Ovary (tissue), 9 donors: ENCODE data around the gene SLC3A2. TPM values are rescaled to one million over a fixed set of nuclear protein-coding genes. Genes with fewer than 3 reads are reported as not detected.

ENCODE experiments used
- DNase-seq, 5 donors: peaks; one replicate each; pipeline ENCODE4 v3.0.0-alpha.2; 2019 to 2020
- H3K27ac ChIP-seq, 2 donors: fragments of 200-600 bp; one replicate each; pipeline versions ENCODE4 v1.5.1 to v1.8.0; 2019 to 2022
- H3K27me3 ChIP-seq: fragments of 200-600 bp; one replicate; pipeline ENCODE4 v1.8.0; 2022
- H3K36me3 ChIP-seq: fragments of 200-600 bp; sonication (generic); one replicate; pipeline ENCODE4 v1.5.1; 2019
- H3K4me1 ChIP-seq: one replicate; pipeline ENCODE4 v1.8.1; 2013; ENCODE audit warnings: mild to moderate bottlenecking, moderate library complexity; ENCODE audit not compliant: insufficient read depth
- H3K4me3 ChIP-seq: fragments of 200-600 bp; sonication (generic); one replicate; pipeline ENCODE4 v1.5.1; 2017
- H3K9me3 ChIP-seq, 2 donors: fragments of 200-600 bp in 1 of 2; sonication (generic) in 1 of 2; one replicate each; pipeline versions ENCODE4 v1.5.1 to v1.8.1; 2013 to 2019; ENCODE audit warnings: mild to moderate bottlenecking in 1 of 2, moderate library complexity in 1 of 2
- EP300 ChIP-seq: sonication (generic); formaldehyde crosslinking; IDR thresholded peaks from one replicate; pipeline ENCODE4 v1.6.1; 2017; ENCODE audit warnings: antibody characterized with exemption
- POLR2A ChIP-seq: fragments of 450-650 bp; IDR thresholded peaks from one replicate; pipeline ENCODE4 v1.6.1; 2017; ENCODE audit warnings: antibody characterized with exemption, mild to moderate bottlenecking, moderate library complexity
- WGBS, 3 donors: extraction: QIAGEN DNeasy Blood & Tissue Kit in 1 of 3; methylation state at CpG; one replicate each; pipeline versions ENCODE4 v1.1.5 to v1.1.7; 2013 to 2017; 5-methylcytosine and 5-hydroxymethylcytosine counted together
- intact Hi-C, 4 donors: fragments of 100-400 bp; cut with DNase I; formaldehyde crosslinking; loops; one replicate each; pipeline versions ENCODE4 v1.11.0 to v1.15.1; 2022 to 2023
- polyA plus RNA-seq, 2 donors: library from polyadenylated mRNA; stranded (reverse); fragments of 200-250 nt in 1 of 2; fragments of 350-450 nt in 1 of 2; fragmentation: Illumina TruSeq in 1 of 2; extraction: RNeasy Lipid Tissue Mini Kit (QIAGEN cat#74804) in 1 of 2; gene quantifications; one replicate each; pipeline ENCODE4 v1.2.3, GENCODE V29; 2013 to 2014
- total RNA-seq, 7 donors: library from RNA; depleted of rRNA in 2 of 7; stranded (reverse); fragments of >200 nt in 2 of 7; fragmentation: NEBNext Ultra II Directional in 3 of 7; extraction: Animal tissue kit (Norgen Biotek cat#: 25700) in 3 of 7; gene quantifications; one replicate each; pipeline versions ENCODE4 v1.1.0 to v1.2.4, GENCODE V29; 2016 to 2023
- TF ChIP-seq, protein P1 (sequence below), 3 donors: fragments of 450-650 bp in 2 of 3; fragments of 200-600 bp in 1 of 3; IDR thresholded peaks; one replicate each; pipeline versions ENCODE4 v1.5.1 to v1.8.0; 2016 to 2022; ENCODE audit warnings: antibody characterized with exemption in 3 of 3, mild to moderate bottlenecking in 1 of 3
- donor health status: DM: no; HTN: no; CAD: no; lungs with moderate emphysema.
- donor health status: DM: no; HTN: no; CAD: no.
- donor health status: Bipolar disorder and iron deficiency.
- donor health status: DM: yes; HTN: yes; CAD: no.
- donor health status: DM: no; HTN: no; CAD: no.
- donor health status: DM: yes; HTN: yes; CAD: no.

SLC3A2 gene
- total and polyA plus RNA-seq, 9 donors = 69.0 to 430 (median 97.7) TPM

DNA sequence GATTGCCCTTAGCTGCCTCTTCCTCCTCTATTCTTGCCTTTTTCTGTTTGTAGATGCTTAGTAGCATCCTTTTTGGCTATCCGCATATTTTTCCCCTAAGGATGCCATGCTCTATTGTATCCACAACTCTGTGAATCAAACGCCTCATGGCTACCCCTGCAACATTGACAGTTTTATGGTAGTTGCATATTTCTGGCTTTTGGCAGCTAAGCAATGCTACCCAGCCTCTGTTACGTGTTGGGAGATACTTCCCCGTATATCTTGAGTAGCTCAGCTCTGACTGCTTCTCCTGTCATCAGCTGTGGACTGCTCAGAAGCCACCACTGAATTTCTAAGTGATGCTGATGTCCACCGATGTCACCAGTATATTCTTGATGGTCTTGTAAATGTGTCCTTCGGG is 15.1 kb upstream of the SLC3A2 start:
- no peak for TF ChIP-seq EP300
- TF ChIP-seq POLR2A = no peak
- TF ChIP-seq, protein P1, sequence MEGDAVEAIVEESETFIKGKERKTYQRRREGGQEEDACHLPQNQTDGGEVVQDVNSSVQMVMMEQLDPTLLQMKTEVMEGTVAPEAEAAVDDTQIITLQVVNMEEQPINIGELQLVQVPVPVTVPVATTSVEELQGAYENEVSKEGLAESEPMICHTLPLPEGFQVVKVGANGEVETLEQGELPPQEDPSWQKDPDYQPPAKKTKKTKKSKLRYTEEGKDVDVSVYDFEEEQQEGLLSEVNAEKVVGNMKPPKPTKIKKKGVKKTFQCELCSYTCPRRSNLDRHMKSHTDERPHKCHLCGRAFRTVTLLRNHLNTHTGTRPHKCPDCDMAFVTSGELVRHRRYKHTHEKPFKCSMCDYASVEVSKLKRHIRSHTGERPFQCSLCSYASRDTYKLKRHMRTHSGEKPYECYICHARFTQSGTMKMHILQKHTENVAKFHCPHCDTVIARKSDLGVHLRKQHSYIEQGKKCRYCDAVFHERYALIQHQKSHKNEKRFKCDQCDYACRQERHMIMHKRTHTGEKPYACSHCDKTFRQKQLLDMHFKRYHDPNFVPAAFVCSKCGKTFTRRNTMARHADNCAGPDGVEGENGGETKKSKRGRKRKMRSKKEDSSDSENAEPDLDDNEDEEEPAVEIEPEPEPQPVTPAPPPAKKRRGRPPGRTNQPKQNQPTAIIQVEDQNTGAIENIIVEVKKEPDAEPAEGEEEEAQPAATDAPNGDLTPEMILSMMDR (IDR thresholded peaks at IDR 0.05) = no peak
- no peak for DNase-seq
- 72 to 79% (median 73%) methylated on average over 6 of the region's 6 CpGs for WGBS, 3 donors
- H3K9me3 ChIP-seq = no peaks in the 10 kb centered on the region
- no peak overlapping the region for H3K4me3 ChIP-seq
- intact Hi-C loops = loop anchor here in 1 of 4 donors (10.0 kb wide), 1 partner anchor 481 kb away; no protein-coding TSS in a partner anchor
- H3K27me3 ChIP-seq = no peaks in the 10 kb centered on the region
- H3K27ac ChIP-seq = no peak overlapping the region
- no peaks in the 10 kb centered on the region for H3K4me1 ChIP-seq
- H3K36me3 ChIP-seq = no peaks in the 10 kb centered on the region

DNA sequence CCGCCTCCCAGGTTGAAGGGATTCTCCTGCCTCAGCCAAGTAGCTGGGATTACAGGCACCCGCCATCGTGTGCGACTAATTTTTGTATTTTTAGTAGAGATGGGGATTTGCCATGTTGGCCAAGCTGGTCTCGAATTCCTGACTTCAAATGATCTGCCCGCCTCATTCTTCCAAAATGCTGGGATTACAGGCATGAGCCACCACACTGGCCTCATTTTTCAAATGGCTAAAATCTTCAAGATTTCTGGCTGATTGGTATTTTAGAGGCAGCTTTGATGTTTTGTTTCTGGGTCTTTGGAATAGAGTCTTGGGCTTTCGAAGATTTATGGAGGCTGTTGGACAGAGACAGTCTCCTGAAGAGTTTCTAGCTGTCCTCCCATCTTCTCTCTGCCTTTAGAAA is 5.8 kb upstream of the SLC3A2 start:
- Histone ChIP-seq H3K27me3 (no peaks in the 10 kb centered on the region), H3K27ac (no peak overlapping the region), H3K9me3 (no peaks in the 10 kb centered on the region), H3K36me3 (no peaks in the 10 kb centered on the region), H3K4me3 (no peak overlapping the region), H3K4me1 (peaks cover 9% of the 10 kb centered on the region)
- intact Hi-C loops = no loop called here
- no peak for DNase-seq
- WGBS, 3 donors = 92 to 96% (median 96%) methylated on average over 7 of the region's 7 CpGs
- TF ChIP-seq EP300 = no peak

DNA sequence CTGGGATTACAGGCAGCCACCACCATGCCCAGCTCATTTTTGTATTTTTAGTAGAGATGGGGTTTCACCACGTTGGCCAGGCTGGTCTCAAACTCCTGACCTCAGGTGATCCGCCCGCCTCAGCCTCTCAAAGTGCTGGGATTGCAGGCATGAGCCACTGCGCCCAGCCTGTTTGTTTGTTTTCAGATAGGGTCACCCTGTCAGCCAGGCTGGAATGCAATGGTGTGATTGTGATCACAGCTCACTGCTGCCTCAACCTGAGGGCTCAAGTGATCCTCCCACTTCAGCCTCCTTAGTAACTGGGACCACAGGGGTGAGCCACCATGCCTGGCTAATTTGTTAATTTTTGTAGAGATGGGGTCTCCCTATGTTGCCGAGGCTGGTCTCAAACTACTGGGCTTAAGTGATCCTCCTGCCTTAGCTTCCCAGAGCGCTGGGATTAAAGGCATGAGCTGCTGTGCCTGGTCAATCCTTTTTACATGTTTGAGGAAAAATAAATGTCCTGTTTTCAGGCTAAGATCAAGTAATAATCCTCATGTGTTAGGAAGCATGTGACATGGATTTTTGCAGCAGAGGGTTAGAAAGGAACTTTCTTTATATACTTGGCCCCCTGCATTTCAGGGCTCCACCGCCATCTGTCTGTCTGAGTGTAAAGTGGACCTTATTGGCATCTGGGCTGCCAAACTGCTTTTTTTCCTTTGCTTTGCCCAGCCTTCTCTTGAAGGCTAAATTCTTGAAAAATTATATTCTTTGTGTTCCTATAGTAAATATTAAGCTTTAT is 4.8 kb upstream of the SLC3A2 start:
- intact Hi-C loops = no loop called here

GRCh38 chr11:62876712-62877111 is 4.0 kb upstream of the SLC3A2 start:
- WGBS, 3 donors = 87 to 89% (median 88%) methylated on average over 6 of the region's 6 CpGs
- no peak for DNase-seq
- intact Hi-C loops = no loop called here

More for the DNA sequence above, 4.8 kb upstream of the SLC3A2 start:
- Histone ChIP-seq H3K27ac (no peak overlapping the region), H3K4me3 (no peak overlapping the region), H3K27me3 (no peaks in the 10 kb centered on the region), H3K9me3 (no peaks in the 10 kb centered on the region), H3K4me1 (peaks cover 10% of the 10 kb centered on the region), H3K36me3 (no peaks in the 10 kb centered on the region)
- no peak for TF ChIP-seq EP300
- TF ChIP-seq, protein P1 (IDR thresholded peaks at IDR 0.05) = no peak
- no peak for TF ChIP-seq POLR2A
- DNase-seq = no peak
- 83 to 92% (median 87%) methylated on average over 7 of the region's 7 CpGs for WGBS, 3 donors

More at GRCh38 chr11:62876712-62877111, 4.0 kb upstream of the SLC3A2 start:
- Histone ChIP-seq H3K4me1 (peaks cover 10% of the 10 kb centered on the region), H3K27ac (no peak overlapping the region), H3K36me3 (no peaks in the 10 kb centered on the region), H3K4me3 (no peak overlapping the region), H3K27me3 (no peaks in the 10 kb centered on the region), H3K9me3 (no peaks in the 10 kb centered on the region)
- no peak for TF ChIP-seq EP300
- TF ChIP-seq POLR2A = no peak
- TF ChIP-seq, protein P1 (IDR thresholded peaks at IDR 0.05) = no peak
